SK-N-SH (cell line): ENCODE data around the gene SUN5. TPM values are rescaled to one million over a fixed set of nuclear protein-coding genes. Genes with fewer than 3 reads are reported as not detected.

Experiments
- CTCF ChIA-PET: fragments of 300-600, 350-600 bp; formaldehyde crosslinking; extraction: SDS; loops from one replicate; lab custom pipeline; 2021; lab: Yijun Ruan, JAX
- POLR2A ChIA-PET: fragments of 350-600 bp; sonication (Branson Sonifier 250); formaldehyde crosslinking; extraction: SDS; loops from one replicate; lab custom pipeline; 2020; ENCODE audit warnings: antibody characterized with exemption, inconsistent platforms; lab: Yijun Ruan, JAX
- DNase-seq: peaks from one replicate; pipeline ENCODE4 v3.0.0; 2012
- H2AFZ ChIP-seq: fragments of 200-600 bp; sonication (generic); 2 replicates; pipeline ENCODE4 v1.8.1; 2016; ENCODE audit warnings: antibody characterized with exemption, mild to moderate bottlenecking, low read depth
- H3F3A ChIP-seq: fragments of 200-600 bp; sonication (generic); replicated peaks from 2 replicates; pipeline ENCODE3; 2016; ENCODE audit warnings: antibody characterized with exemption, mild to moderate bottlenecking; ENCODE audit not compliant: insufficient read depth
- H3K27ac ChIP-seq, 2 experiments: fragments of 200-500 bp in 1 of 2; fragments of 200-600 bp in 1 of 2; sonication (Bioruptor generic) in 1 of 2; sonication (generic), shearing (Covaris generic) in 1 of 2; 2 replicates each; pipeline versions ENCODE4 v1.5.1 to v1.6.1; 2014 to 2016; ENCODE audit warnings: low read depth in 2 of 2, inconsistent platforms in 1 of 2, low read length in 1 of 2, mild to moderate bottlenecking in 1 of 2, mixed read lengths in 1 of 2
- H3K27me3 ChIP-seq: fragments of 200-600 bp; sonication (generic), shearing (Covaris generic); 2 replicates; pipeline ENCODE4 v1.6.1; 2016; ENCODE audit warnings: mixed run types; ENCODE audit not compliant: insufficient read depth
- H3K36me3 ChIP-seq, 2 experiments: fragments of 200-500 bp in 1 of 2; fragments of 200-600 bp in 1 of 2; sonication (Bioruptor generic) in 1 of 2; sonication (generic) in 1 of 2; replicated peaks in 1 of 2; 2 replicates each; pipeline versions ENCODE3 to v1.5.1; 2014 to 2016; ENCODE audit warnings: low read length in 1 of 2, mild to moderate bottlenecking in 1 of 2; ENCODE audit not compliant: insufficient read depth in 2 of 2, control insufficient read depth in 1 of 2
- H3K4me1 ChIP-seq, 2 experiments: fragments of 200-500 bp in 1 of 2; fragments of 200-600 bp in 1 of 2; sonication (Bioruptor generic) in 1 of 2; sonication (generic), shearing (Covaris generic) in 1 of 2; 2 replicates each; pipeline versions ENCODE4 v1.5.1 to v1.6.1; 2014 to 2016; ENCODE audit warnings: low read depth in 1 of 2, low read length in 1 of 2, mixed run types in 1 of 2; ENCODE audit not compliant: insufficient read depth in 2 of 2, control insufficient read depth in 1 of 2
- H3K4me2 ChIP-seq: fragments of 200-600 bp; sonication (generic), shearing (Covaris generic); 2 replicates; pipeline ENCODE4 v1.6.1; 2017; ENCODE audit warnings: mixed run types
- H3K4me3 ChIP-seq, 2 experiments: fragments of 200-500 bp in 1 of 2; fragments of 200-600 bp in 1 of 2; sonication (Bioruptor generic) in 1 of 2; sonication (generic), shearing (Covaris generic) in 1 of 2; 2 replicates each; pipeline versions ENCODE4 v1.5.1 to v1.8.1; 2014 to 2016; ENCODE audit warnings: low read depth in 2 of 2, inconsistent platforms in 1 of 2, low read length in 1 of 2, mild to moderate bottlenecking in 1 of 2, mixed read lengths in 1 of 2, moderate library complexity in 1 of 2
- H3K79me2 ChIP-seq: fragments of 200-600 bp; sonication (generic); 2 replicates; pipeline ENCODE4 v1.8.1; 2017; ENCODE audit warnings: mild to moderate bottlenecking; ENCODE audit not compliant: insufficient read depth
- H3K9ac ChIP-seq: fragments of 200-600 bp; sonication (generic); 2 replicates; pipeline ENCODE4 v1.6.1; 2017; ENCODE audit warnings: mixed run types
- H3K9me2 ChIP-seq: fragments of 200-600 bp; sonication (generic); 2 replicates; pipeline ENCODE4 v1.6.1; 2017; ENCODE audit warnings: mixed run types
- H3K9me3 ChIP-seq: fragments of 200-600 bp; sonication (generic); 2 replicates; pipeline ENCODE4 v1.6.1; 2017; ENCODE audit warnings: mixed run types, mild to moderate bottlenecking, moderate library complexity
- H4K20me1 ChIP-seq: fragments of 200-600 bp; sonication (generic); 2 replicates; pipeline ENCODE4 v1.6.1; 2017; ENCODE audit warnings: mild to moderate bottlenecking, mixed run types; ENCODE audit not compliant: insufficient read depth
- CHD2 ChIP-seq: fragments of 150-350 bp; IDR thresholded peaks from 2 replicates; pipeline ENCODE4 v1.6.1; 2018; ENCODE audit warnings: low read length; ENCODE audit not compliant: partially characterized antibody
- CTCF ChIP-seq: fragments of 200-600 bp; sonication (generic); IDR thresholded peaks from 2 replicates; pipeline ENCODE4 v1.6.1; 2017; ENCODE audit warnings: antibody characterized with exemption, mild to moderate bottlenecking, moderate library complexity
- ELF1 ChIP-seq: IDR thresholded peaks from 2 replicates; pipeline ENCODE4 v1.4.0; 2012
- EP300 ChIP-seq, 2 experiments: IDR thresholded peaks; 2 replicates each; pipeline versions ENCODE4 v1.4.0 to v1.6.1; 2012; ENCODE audit warnings: borderline replicate concordance in 1 of 2, low read depth in 1 of 2, low read length in 1 of 2
- EZH2phosphoT487 ChIP-seq: fragments of 200-600 bp; sonication (generic); IDR thresholded peaks from 2 replicates; pipeline ENCODE4 v1.6.1; 2017; ENCODE audit warnings: low read depth, mixed run types, mild to moderate bottlenecking, antibody characterized with exemption, moderate library complexity, borderline replicate concordance
- FOXJ3 ChIP-seq: sonication (generic); formaldehyde crosslinking; IDR thresholded peaks from 2 replicates; pipeline ENCODE4 v1.5.1; 2020; ENCODE audit warnings: mild to moderate bottlenecking, missing genetic modification reagents
- FOXM1 ChIP-seq: IDR thresholded peaks from 2 replicates; pipeline ENCODE4 v1.4.0; 2012; ENCODE audit warnings: low read depth, mild to moderate bottlenecking
- GATA2 ChIP-seq: sonication (generic); formaldehyde crosslinking; IDR thresholded peaks from 2 replicates; pipeline ENCODE4 v1.5.0; 2020; ENCODE audit warnings: mild to moderate bottlenecking, missing genetic modification reagents
- IRF3 ChIP-seq: fragments of 150-350 bp; IDR thresholded peaks from 2 replicates; pipeline ENCODE4 v1.6.1; 2016; ENCODE audit warnings: mild to moderate bottlenecking, low read depth, low read length
- JUND ChIP-seq: IDR thresholded peaks from 2 replicates; pipeline ENCODE4 v1.4.0; 2012
- MEF2A ChIP-seq: IDR thresholded peaks from 2 replicates; pipeline ENCODE4 v1.4.0; 2012; ENCODE audit warnings: low read depth, borderline replicate concordance
- NRF1 ChIP-seq: IDR thresholded peaks from 2 replicates; pipeline ENCODE4 v1.6.1; 2012; ENCODE audit warnings: low read depth, mild to moderate bottlenecking, low read length
- PBX3 ChIP-seq: IDR thresholded peaks from 2 replicates; pipeline ENCODE4; 2012
- POLR2AphosphoS5 ChIP-seq: IDR thresholded peaks from 2 replicates; pipeline ENCODE4 v1.6.1; 2012; ENCODE audit warnings: low read depth, low read length
- RCOR1 ChIP-seq: fragments of 150-350 bp; IDR thresholded peaks from 2 replicates; pipeline ENCODE4 v1.6.1; 2017; ENCODE audit warnings: antibody characterized with exemption, low read length
- RFX5 ChIP-seq: IDR thresholded peaks from 2 replicates; pipeline ENCODE4 v1.6.1; 2012; ENCODE audit warnings: mild to moderate bottlenecking, improper control_type of control experiment, low read length
- SIN3A ChIP-seq: IDR thresholded peaks from 2 replicates; pipeline ENCODE4 v1.6.1; 2012; ENCODE audit warnings: low read depth, mild to moderate bottlenecking, low read length, moderate library complexity, borderline replicate concordance
- SMC3 ChIP-seq: IDR thresholded peaks from 2 replicates; pipeline ENCODE4 v1.6.1; 2012; ENCODE audit warnings: low read depth, low read length, improper control_type of control experiment
- TAF1 ChIP-seq: IDR thresholded peaks from 2 replicates; pipeline ENCODE4 v1.6.1; 2012; ENCODE audit warnings: low read depth, mild to moderate bottlenecking, low read length, moderate library complexity, borderline replicate concordance
- TEAD4 ChIP-seq: IDR thresholded peaks from 2 replicates; pipeline ENCODE4 v1.4.0; 2012; ENCODE audit warnings: mild to moderate bottlenecking, borderline replicate concordance; ENCODE audit not compliant: insufficient read depth
- USF1 ChIP-seq: IDR thresholded peaks from 2 replicates; pipeline ENCODE4 v1.4.0; 2012; ENCODE audit warnings: low read depth, borderline replicate concordance
- USF2 ChIP-seq: fragments of 150-350 bp; IDR thresholded peaks from 2 replicates; pipeline ENCODE4 v1.6.1; 2017; ENCODE audit warnings: antibody characterized with exemption, low read length, low read depth, borderline replicate concordance
- ZBTB33 ChIP-seq: IDR thresholded peaks from 2 replicates; pipeline ENCODE4 v1.4.0; 2012; ENCODE audit warnings: low read depth, borderline replicate concordance
- WGBS: methylation state at CpG from one replicate; pipeline ENCODE4 v1.1.6; 2017; ENCODE audit warnings: low lambda C conversion rate; 5-methylcytosine and 5-hydroxymethylcytosine counted together
- polyA plus RNA-seq, 3 experiments: library from polyadenylated mRNA; depleted of rRNA; stranded (reverse); fragments of >200 nt; gene quantifications; 2 replicates each; pipeline ENCODE4 v1.2.3, GENCODE V29; 2012

The SUN5 gene
- polyA plus RNA-seq, 1 of the 3 experiments (the other 2 are of a cell fraction): not detected

GRCh38 chr20:33016581-33017109, 12.4 kb upstream of the SUN5 start (continued):
- no peak for TF ChIP-seq EP300 (IDR thresholded peaks at IDR 0.05; ENCODE audit: borderline replicate concordance in 1 of 2, low read depth in 1 of 2, low read length in 1 of 2)
- no peak for TF ChIP-seq RCOR1
- TF ChIP-seq TAF1: no peak
- TF ChIP-seq JUND: no peak

GRCh38 chr20:33015700-33016580, 11.7 kb upstream of the SUN5 start:
- H3K4me3 ChIP-seq: no peak overlapping the region
- no peaks in the 10 kb centered on the region for H3K9me3 ChIP-seq
- no peak for DNase-seq
- H3K36me3 ChIP-seq: no peaks in the 10 kb centered on the region
- H2AFZ ChIP-seq: no peak overlapping the region
- ChIA-PET CTCF (interaction anchor here (1.0 to 1.5 kb wide), 2 partner anchors 11 to 71 kb away, joined by 3 to 5 read pairs; no protein-coding TSS in a partner anchor), POLR2A (no interaction called here)
- no peaks in the 10 kb centered on the region for H3F3A ChIP-seq
- H3K9ac ChIP-seq: no peak overlapping the region
- H3K4me1 ChIP-seq: no peaks in the 10 kb centered on the region
- H3K27ac ChIP-seq: no peak overlapping the region
- H3K79me2 ChIP-seq: no peaks in the 10 kb centered on the region
- H3K27me3 ChIP-seq: peaks cover 64% of the 10 kb centered on the region
- no peaks in the 10 kb centered on the region for H3K9me2 ChIP-seq
- WGBS: 1% methylated on average over 15 of the region's 15 CpGs
- H4K20me1 ChIP-seq: no peaks in the 10 kb centered on the region
- no peak overlapping the region for H3K4me2 ChIP-seq
- TF ChIP-seq ZBTB33: no peak
- no peak for TF ChIP-seq SIN3A
- no peak for TF ChIP-seq IRF3
- no peak for TF ChIP-seq FOXM1
- no peak for TF ChIP-seq CHD2
- no peak for TF ChIP-seq RCOR1
- TF ChIP-seq GATA2: no peak
- no peak for TF ChIP-seq EZH2phosphoT487
- TF ChIP-seq USF1: no peak
- TF ChIP-seq POLR2AphosphoS5: no peak
- no peak for TF ChIP-seq SMC3
- no peak for TF ChIP-seq MEF2A
- TF ChIP-seq USF2: no peak
- no peak for TF ChIP-seq CTCF
- no peak for TF ChIP-seq ELF1
- no peak for TF ChIP-seq PBX3
- no peak for TF ChIP-seq RFX5
- no peak for TF ChIP-seq NRF1
- TF ChIP-seq FOXJ3 (CRISPR knock-in tag): no peak
- TF ChIP-seq TEAD4: no peak
